Stimulated activated CD4-positive, alpha-beta T cell treated with anti-CD3 and anti-CD28 coated beads, TNF-alpha, amount 100 ng/mL, for 1 hour (primary cell): Measurements from ENCODE around the gene FRMPD2.
"Not testable (repeated sequence)": the region's sequence is repeated elsewhere in the genome, so short reads cannot be mapped to it uniquely, and the experiment has no call there.

Experiments
- DNase-seq, 3 donors: peaks; one replicate each; pipeline ENCODE4 v3.0.0-alpha.2; 2020; ENCODE audit warnings: low read depth in 3 of 3, low spot score in 1 of 3

Gene FRMPD2

GRCh38 chr10:48205918-48206317, 68.6 kb downstream of the FRMPD2 start:
- no peak for DNase-seq

- no peak for DNase-seq
Measured at GRCh38 chr10:48199580-48200377, 74.7 kb downstream of the FRMPD2 start.

- no peak for DNase-seq
Measured at GRCh38 chr10:48197236-48197899, 77.1 kb downstream of the FRMPD2 start.

GRCh38 chr10:48195803-48196202, 78.7 kb downstream of the FRMPD2 start:
- no peak for DNase-seq

GRCh38 chr10:48194830-48195229, 79.7 kb downstream of the FRMPD2 start:
- DNase-seq, result no peak

GRCh38 chr10:48193556-48193955, 80.9 kb downstream of the FRMPD2 start:
- no peak for DNase-seq

GRCh38 chr10:48192881-48193450, 81.5 kb downstream of the FRMPD2 start:
- no peak for DNase-seq

GRCh38 chr10:48187713-48188485, 86.6 kb downstream of the FRMPD2 start:
- DNase-seq, result no peak

- no peak for DNase-seq
Measured at GRCh38 chr10:48187126-48187525, 87.4 kb downstream of the FRMPD2 start.

- not testable (repeated sequence) for DNase-seq
Measured at GRCh38 chr10:48186264-48186804, 88.2 kb downstream of the FRMPD2 start.

- DNase-seq, result no peak
Measured at GRCh38 chr10:48184224-48184623, 90.3 kb downstream of the FRMPD2 start.

- not testable (repeated sequence) for DNase-seq
Measured at GRCh38 chr10:48172715-48173114, 101.8 kb downstream of the FRMPD2 start.

GRCh38 chr10:48160670-48161069, 113.8 kb downstream of the FRMPD2 start:
- not testable (repeated sequence) for DNase-seq

GRCh38 chr10:48160163-48160562, 114.3 kb downstream of the FRMPD2 start:
- not testable (repeated sequence) for DNase-seq

- not testable (repeated sequence) for DNase-seq
Measured at GRCh38 chr10:48154211-48155140, 120.0 kb downstream of the FRMPD2 start.

- not testable (repeated sequence) for DNase-seq
Measured at GRCh38 chr10:48147643-48148042, 126.9 kb downstream of the FRMPD2 start.

GRCh38 chr10:48143721-48144642, 130.5 kb downstream of the FRMPD2 start:
- DNase-seq, result not testable (repeated sequence)

- DNase-seq, result not testable (repeated sequence)
Measured at GRCh38 chr10:48140949-48141348, 133.5 kb downstream of the FRMPD2 start.
